Measurements from ENCODE around the gene SPATA22. TPM values are rescaled to one million over a fixed set of nuclear protein-coding genes. Genes with fewer than 3 reads are reported as not detected.
A peak's percentile ranks its signal among the peaks of the same experiment; 100 is the strongest.
"Not testable (repeated sequence)": the region's sequence is repeated elsewhere in the genome, so short reads cannot be mapped to it uniquely, and the experiment has no call there.

The SPATA22 gene
- not detected for total RNA-seq (2021; fragmentation: NEBNext Ultra II Directional; extraction: Animal tissue kit (Norgen Biotek cat#: 25700))
- long read RNA-seq: 0 reads

- no peak within 1 kb of the TSS for H3K4me3 Mint-ChIP-seq
- no peaks in the 10 kb centered on the region for H3K36me3 Mint-ChIP-seq (ENCODE audit: low read depth)
- DNase-seq: no peak
- peaks cover 11% of the 10 kb centered on the region for H3K27me3 Mint-ChIP-seq (ENCODE audit: insufficient read depth)
- no peak for TF ChIP-seq CTCF (IDR thresholded peaks at IDR 0.05)
- H3K4me1 Mint-ChIP-seq (ENCODE audit: low read depth): peaks cover 20% of the 10 kb centered on the region
- H3K9me3 Mint-ChIP-seq: no peaks in the 10 kb centered on the region
- no peak within 1 kb of the TSS for H3K27ac Mint-ChIP-seq
Observed at GRCh38 chr17:3471599-3471998, at the start of gene SPATA22. Gene SPATA22 (minus strand): TSS chr17:3471819. CDS start chr17:3469325, 2,494 bp downstream.

- not testable (repeated sequence) for H3K27me3 Mint-ChIP-seq (ENCODE audit: insufficient read depth); H3K36me3 Mint-ChIP-seq (ENCODE audit: low read depth); H3K4me1 Mint-ChIP-seq (ENCODE audit: low read depth); H3K4me3 Mint-ChIP-seq; H3K27ac Mint-ChIP-seq; H3K9me3 Mint-ChIP-seq; DNase-seq
Observed at GRCh38 chr17:3519472-3519871, 47.9 kb upstream of the SPATA22 start.

- TF ChIP-seq CTCF (IDR thresholded peaks at IDR 0.05): no peak
- no peak overlapping the region for H3K27ac Mint-ChIP-seq
Observed at GRCh38 chr17:3514873-3515272, 43.3 kb upstream of the SPATA22 start.

GRCh38 chr17:3514167-3514566 is 42.5 kb upstream of the SPATA22 start:
- H3K4me1 Mint-ChIP-seq (ENCODE audit: low read depth): peaks cover 13% of the 10 kb centered on the region
- peaks cover 11% of the 10 kb centered on the region for H3K27me3 Mint-ChIP-seq (ENCODE audit: insufficient read depth)
- not testable (repeated sequence) for H3K4me3 Mint-ChIP-seq; DNase-seq; H3K9me3 Mint-ChIP-seq; H3K36me3 Mint-ChIP-seq (ENCODE audit: low read depth); H3K27ac Mint-ChIP-seq

More at GRCh38 chr17:3514873-3515272, 43.3 kb upstream of the SPATA22 start:
- DNase-seq: no peak
- Mint-ChIP-seq H3K36me3 (ENCODE audit: low read depth) (no peaks in the 10 kb centered on the region), H3K4me3 (no peak overlapping the region), H3K27me3 (ENCODE audit: insufficient read depth) (peaks cover 11% of the 10 kb centered on the region), H3K9me3 (no peaks in the 10 kb centered on the region; the same call in 1 of the 2 replicates), H3K4me1 (ENCODE audit: low read depth) (peaks cover 13% of the 10 kb centered on the region)

- Mint-ChIP-seq H3K4me3 (no peak overlapping the region), H3K27ac (no peak overlapping the region), H3K4me1 (ENCODE audit: low read depth) (peaks cover 13% of the 10 kb centered on the region), H3K27me3 (ENCODE audit: insufficient read depth) (peaks cover 11% of the 10 kb centered on the region), H3K36me3 (ENCODE audit: low read depth) (no peaks in the 10 kb centered on the region), H3K9me3 (no peaks in the 10 kb centered on the region; the same call in 1 of the 2 replicates)
- no peak for DNase-seq
- TF ChIP-seq CTCF (IDR thresholded peaks at IDR 0.05): no peak
Observed at GRCh38 chr17:3513305-3514035, 41.9 kb upstream of the SPATA22 start.

GRCh38 chr17:3512505-3513171 is 41.0 kb upstream of the SPATA22 start:
- Mint-ChIP-seq H3K27ac (no peak overlapping the region), H3K9me3 (no peaks in the 10 kb centered on the region; the same call in 1 of the 2 replicates), H3K36me3 (ENCODE audit: low read depth) (no peaks in the 10 kb centered on the region), H3K27me3 (ENCODE audit: insufficient read depth) (peaks cover 11% of the 10 kb centered on the region), H3K4me3 (0 out of 2 replicates have a peak overlapping the region, but pooled peaks have one; percentile 13), H3K4me1 (ENCODE audit: low read depth) (peaks cover 13% of the 10 kb centered on the region)
- TF ChIP-seq CTCF (IDR thresholded peaks at IDR 0.05): no peak
- peak; percentile 8 for DNase-seq
